A204.1 (cell line): ENCODE measurements around the gene SLC22A23.

ENCODE experiments used
- FAIRE-seq: peaks from 2 replicates; lab custom pipeline; 2012; peaks lifted over from hg19 to GRCh38; lab: Jason Lieb, UNC

The SLC22A23 gene

GRCh38 chr6:3471711-3472110 is 14.9 kb upstream of the SLC22A23 start:
- FAIRE-seq: no peak

GRCh38 chr6:3471286-3471685 is 14.4 kb upstream of the SLC22A23 start:
- FAIRE-seq: no peak

GRCh38 chr6:3468585-3468984 is 11.7 kb upstream of the SLC22A23 start:
- no peak for FAIRE-seq

GRCh38 chr6:3467996-3468395 is 11.1 kb upstream of the SLC22A23 start:
- FAIRE-seq: no peak

- no peak for FAIRE-seq
Observed at GRCh38 chr6:3466488-3467219, 9.8 kb upstream of the SLC22A23 start.

GRCh38 chr6:3460253-3460652 is 3.4 kb upstream of the SLC22A23 start:
- FAIRE-seq: no peak

- FAIRE-seq: no peak
Observed at GRCh38 chr6:3458706-3459421, 2.0 kb upstream of the SLC22A23 start.

- FAIRE-seq: no peak
Observed at GRCh38 chr6:3457710-3458602, 1.1 kb upstream of the SLC22A23 start.

GRCh38 chr6:3456395-3456897 is 404 bp downstream of the SLC22A23 start:
- no peak for FAIRE-seq

GRCh38 chr6:3455569-3456394 is 1.1 kb downstream of the SLC22A23 start:
- FAIRE-seq: no peak

GRCh38 chr6:3455147-3455568 is 1.7 kb downstream of the SLC22A23 start:
- no peak for FAIRE-seq

- FAIRE-seq: no peak
Observed at GRCh38 chr6:3454273-3455010, 2.4 kb downstream of the SLC22A23 start.

GRCh38 chr6:3453413-3454272 is 3.2 kb downstream of the SLC22A23 start:
- FAIRE-seq: no peak

- no peak for FAIRE-seq
Observed at GRCh38 chr6:3451498-3451897, 5.4 kb downstream of the SLC22A23 start.

- no peak for FAIRE-seq
Observed at GRCh38 chr6:3450888-3451287, 6.0 kb downstream of the SLC22A23 start.

- FAIRE-seq: no peak
Observed at GRCh38 chr6:3449750-3450305, 7.0 kb downstream of the SLC22A23 start.

GRCh38 chr6:3449321-3449720 is 7.5 kb downstream of the SLC22A23 start:
- FAIRE-seq: no peak

GRCh38 chr6:3447005-3447404 is 9.8 kb downstream of the SLC22A23 start:
- FAIRE-seq: no peak

GRCh38 chr6:3446184-3446583 is 10.7 kb downstream of the SLC22A23 start:
- FAIRE-seq: no peak
